Large intestine (tissue), 3 donors: ENCODE measurements around the gene RSPH10B. TPM values are rescaled to one million over a fixed set of nuclear protein-coding genes. Genes with fewer than 3 reads are reported as not detected.
"Not testable (repeated sequence)": the region's sequence is repeated elsewhere in the genome, so short reads cannot be mapped to it uniquely, and the experiment has no call there.

Experiments used
- DNase-seq, 2 donors: peaks; one replicate each; pipeline versions ENCODE4 v3.0.0 to v3.0.0-alpha.2; 2013
- H3K27ac ChIP-seq: one replicate; pipeline ENCODE4 v1.5.1; 2013; ENCODE audit warnings: low read length
- H3K27me3 ChIP-seq: 2 replicates; pipeline ENCODE4 v1.6.1; 2013; ENCODE audit warnings: low read length; ENCODE audit not compliant: control insufficient read depth, insufficient read depth
- H3K36me3 ChIP-seq: 2 replicates; pipeline ENCODE4 v1.6.1; 2013; ENCODE audit warnings: low read length; ENCODE audit not compliant: control insufficient read depth, insufficient read depth
- H3K4me1 ChIP-seq: one replicate; pipeline ENCODE4 v1.6.1; 2013; ENCODE audit warnings: low read length; ENCODE audit not compliant: control insufficient read depth, insufficient read depth
- H3K4me3 ChIP-seq: one replicate; pipeline ENCODE4 v1.5.1; 2013; ENCODE audit warnings: low read length
- H3K9me3 ChIP-seq: one replicate; pipeline ENCODE4 v1.6.1; 2013; ENCODE audit warnings: mild to moderate bottlenecking, low read depth, low read length, moderate library complexity; ENCODE audit not compliant: control insufficient read depth
- WGBS: methylation state at CpG from one replicate; pipeline ENCODE4 v1.1.5; 2013; ENCODE audit warnings: low lambda C conversion rate; ENCODE audit not compliant: insufficient coverage; 5-methylcytosine and 5-hydroxymethylcytosine counted together
- polyA plus RNA-seq: library from polyadenylated mRNA; unstranded; fragments of 120-200 nt; gene quantifications from one replicate; pipeline ENCODE4 v1.2.1, GENCODE V29; 2013

The RSPH10B gene
- polyA plus RNA-seq, 1 donor = 0.52 TPM

- H3K9me3 ChIP-seq = no peaks in the 10 kb centered on the region
- H3K4me1 ChIP-seq = no peaks in the 10 kb centered on the region
- H3K27ac ChIP-seq = no peak overlapping the region
- 100% methylated on average over 1 of the region's 10 CpGs for WGBS
- peaks cover 37% of the 10 kb centered on the region for H3K36me3 ChIP-seq
- no peak overlapping the region for H3K4me3 ChIP-seq
- no peaks in the 10 kb centered on the region for H3K27me3 ChIP-seq
- peak; percentile 37 to 51 for DNase-seq
These were observed 26.8 kb upstream of the RSPH10B start for GRCh38 chr7:5997210-5997808.

- H3K36me3 ChIP-seq = peaks cover 22% of the 10 kb centered on the region
- H3K4me3 ChIP-seq, DNase-seq, H3K4me1 ChIP-seq, H3K9me3 ChIP-seq, H3K27me3 ChIP-seq, H3K27ac ChIP-seq: not testable (repeated sequence)
- no CpG with 5 or more reads among the region's 15 CpGs for WGBS
These were observed 16.6 kb upstream of the RSPH10B start for GRCh38 chr7:5987061-5987460.

- H3K27ac ChIP-seq, H3K9me3 ChIP-seq, H3K4me1 ChIP-seq, H3K27me3 ChIP-seq, H3K4me3 ChIP-seq, H3K36me3 ChIP-seq, DNase-seq: not testable (repeated sequence)
- WGBS = no CpG with 5 or more reads among the region's 12 CpGs
These were observed 9.3 kb upstream of the RSPH10B start for GRCh38 chr7:5979680-5980314.

GRCh38 chr7:5973580-5973979 lies 3.1 kb upstream of the RSPH10B start:
- not testable (repeated sequence) for H3K4me1 ChIP-seq, DNase-seq, H3K9me3 ChIP-seq, H3K36me3 ChIP-seq, H3K27me3 ChIP-seq, H3K27ac ChIP-seq, H3K4me3 ChIP-seq
- WGBS = no CpG with 5 or more reads among the region's 8 CpGs

- H3K9me3 ChIP-seq, H3K27me3 ChIP-seq, H3K27ac ChIP-seq, H3K4me1 ChIP-seq, H3K36me3 ChIP-seq, H3K4me3 ChIP-seq, DNase-seq: not testable (repeated sequence)
- no CpG with 5 or more reads among the region's 7 CpGs for WGBS
These were observed 6.7 kb downstream of the RSPH10B start for GRCh38 chr7:5963810-5964209.

- WGBS = no CpG with 5 or more reads among the region's 13 CpGs
- not testable (repeated sequence) for DNase-seq, H3K27ac ChIP-seq, H3K4me1 ChIP-seq, H3K27me3 ChIP-seq, H3K4me3 ChIP-seq, H3K36me3 ChIP-seq, H3K9me3 ChIP-seq
These were observed 7.3 kb downstream of the RSPH10B start for GRCh38 chr7:5963205-5963604.

GRCh38 chr7:5934945-5935450 lies 35.5 kb downstream of the RSPH10B start:
- H3K27me3 ChIP-seq, H3K27ac ChIP-seq, H3K36me3 ChIP-seq, H3K4me3 ChIP-seq, DNase-seq, H3K9me3 ChIP-seq, H3K4me1 ChIP-seq: not testable (repeated sequence)
- no CpG with 5 or more reads among the region's 17 CpGs for WGBS

GRCh38 chr7:5931905-5932644 lies 38.4 kb downstream of the RSPH10B start:
- H3K4me3 ChIP-seq, H3K4me1 ChIP-seq, H3K9me3 ChIP-seq, H3K36me3 ChIP-seq, H3K27ac ChIP-seq, H3K27me3 ChIP-seq: not testable (repeated sequence)
- no CpG with 5 or more reads among the region's 13 CpGs for WGBS
- DNase-seq = peak in 1 of 2 donors; percentile 0

GRCh38 chr7:5931250-5931649 lies 39.2 kb downstream of the RSPH10B start:
- not testable (repeated sequence) for H3K9me3 ChIP-seq, H3K36me3 ChIP-seq, DNase-seq, H3K27ac ChIP-seq, H3K4me3 ChIP-seq, H3K4me1 ChIP-seq, H3K27me3 ChIP-seq
- no CpG with 5 or more reads among the region's 14 CpGs for WGBS

GRCh38 chr7:5930290-5930689 lies 40.2 kb downstream of the RSPH10B start:
- no CpG with 5 or more reads among the region's 10 CpGs for WGBS
- H3K9me3 ChIP-seq, H3K27ac ChIP-seq, H3K27me3 ChIP-seq, H3K4me1 ChIP-seq, H3K4me3 ChIP-seq, H3K36me3 ChIP-seq, DNase-seq: not testable (repeated sequence)
